GM10266 (cell line): Measurements from ENCODE around the gene KNDC1.

Source experiments
- DNase-seq: peaks from one replicate; pipeline ENCODE4 v3.0.0; 2012; ENCODE audit errors: extremely low spot score
- TF ChIP-seq, protein P1 (sequence below): IDR thresholded peaks from 2 replicates; pipeline ENCODE4 v1.5.1; 2012; ENCODE audit warnings: mild to moderate bottlenecking, low read depth; ENCODE audit not compliant: control insufficient read depth, insufficient read depth; ENCODE audit errors: missing control alignments

Gene KNDC1

DNA sequence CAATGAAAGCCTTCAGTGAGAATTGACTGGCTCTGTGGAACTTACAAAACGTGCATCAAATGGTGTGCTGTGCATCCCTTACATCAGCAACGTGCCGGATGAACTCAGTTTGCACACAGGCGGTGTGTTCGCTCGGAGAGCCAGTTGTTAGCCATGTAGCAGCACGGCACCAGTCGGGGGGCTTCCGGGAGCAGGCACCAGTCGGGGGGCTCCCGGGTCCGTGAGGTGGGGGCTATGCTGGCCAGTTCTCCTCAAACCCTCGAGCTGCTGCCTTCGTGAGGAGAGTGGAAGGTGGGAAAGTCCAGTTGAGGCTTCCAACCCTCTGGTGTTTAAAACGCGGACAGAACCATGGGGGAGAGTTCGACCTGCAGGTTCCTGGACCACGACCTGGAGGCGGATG is 35.1 kb downstream of the KNDC1 start:
- DNase-seq, result no peak
- TF ChIP-seq, protein P1, sequence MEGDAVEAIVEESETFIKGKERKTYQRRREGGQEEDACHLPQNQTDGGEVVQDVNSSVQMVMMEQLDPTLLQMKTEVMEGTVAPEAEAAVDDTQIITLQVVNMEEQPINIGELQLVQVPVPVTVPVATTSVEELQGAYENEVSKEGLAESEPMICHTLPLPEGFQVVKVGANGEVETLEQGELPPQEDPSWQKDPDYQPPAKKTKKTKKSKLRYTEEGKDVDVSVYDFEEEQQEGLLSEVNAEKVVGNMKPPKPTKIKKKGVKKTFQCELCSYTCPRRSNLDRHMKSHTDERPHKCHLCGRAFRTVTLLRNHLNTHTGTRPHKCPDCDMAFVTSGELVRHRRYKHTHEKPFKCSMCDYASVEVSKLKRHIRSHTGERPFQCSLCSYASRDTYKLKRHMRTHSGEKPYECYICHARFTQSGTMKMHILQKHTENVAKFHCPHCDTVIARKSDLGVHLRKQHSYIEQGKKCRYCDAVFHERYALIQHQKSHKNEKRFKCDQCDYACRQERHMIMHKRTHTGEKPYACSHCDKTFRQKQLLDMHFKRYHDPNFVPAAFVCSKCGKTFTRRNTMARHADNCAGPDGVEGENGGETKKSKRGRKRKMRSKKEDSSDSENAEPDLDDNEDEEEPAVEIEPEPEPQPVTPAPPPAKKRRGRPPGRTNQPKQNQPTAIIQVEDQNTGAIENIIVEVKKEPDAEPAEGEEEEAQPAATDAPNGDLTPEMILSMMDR, result no peak

DNA sequence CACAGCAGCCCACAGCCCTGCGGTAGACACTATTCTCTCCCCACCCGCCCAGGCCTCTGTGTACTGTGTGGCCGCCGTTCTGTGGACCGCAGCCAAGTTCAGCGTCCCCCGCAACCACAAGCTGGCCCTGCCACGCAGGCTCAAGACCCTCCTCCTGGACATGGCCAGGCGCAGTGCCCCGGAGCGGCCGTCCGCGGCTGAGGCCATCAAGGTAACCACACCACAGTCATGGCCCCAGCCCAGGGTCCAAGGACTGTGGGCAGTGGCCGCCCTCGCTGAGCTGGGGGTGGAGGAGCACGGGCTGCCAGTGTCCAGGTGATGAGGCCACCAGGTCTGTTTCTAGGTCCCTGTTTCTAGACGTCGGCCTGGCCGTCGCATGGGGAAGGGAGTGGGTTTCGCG is 35.6 kb downstream of the KNDC1 start:
- DNase-seq, result no peak
- TF ChIP-seq, protein P1, result no peak

DNA sequence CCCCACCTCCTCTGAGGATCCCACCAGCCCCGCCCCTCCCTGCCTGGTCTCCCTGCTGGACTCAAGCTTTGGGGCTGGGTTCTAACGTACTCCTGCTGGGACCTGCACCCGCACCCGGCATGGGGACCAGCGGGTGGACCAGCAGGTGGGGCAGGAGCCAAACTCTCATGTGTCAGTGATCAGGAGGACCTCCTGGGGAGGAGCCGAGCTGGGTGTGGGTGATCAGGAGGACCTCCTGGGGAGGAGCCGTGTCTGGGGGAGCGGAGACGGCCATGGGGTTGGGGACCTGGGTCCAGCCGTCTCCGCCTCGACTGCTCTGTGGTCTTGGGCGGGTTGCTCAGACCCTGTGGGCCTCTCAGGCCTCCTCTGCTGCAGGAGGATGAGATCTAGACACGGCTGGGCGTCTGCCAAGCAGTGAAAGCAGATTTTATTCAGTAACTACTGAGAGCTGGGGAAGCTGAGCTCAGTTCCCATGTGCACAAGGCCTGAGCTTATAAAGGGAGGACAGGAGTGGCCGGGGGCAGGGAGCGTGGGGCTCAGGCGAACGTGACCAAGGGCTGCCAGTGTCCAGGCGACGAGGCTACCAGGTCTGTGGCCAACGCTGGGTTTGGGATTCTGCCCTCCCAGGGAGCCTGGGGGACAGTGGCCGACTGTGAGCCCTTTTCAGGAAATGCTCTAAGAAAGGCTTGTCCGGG is 36.3 kb downstream of the KNDC1 start:
- no peak for DNase-seq
- TF ChIP-seq, protein P1, result no peak

DNA sequence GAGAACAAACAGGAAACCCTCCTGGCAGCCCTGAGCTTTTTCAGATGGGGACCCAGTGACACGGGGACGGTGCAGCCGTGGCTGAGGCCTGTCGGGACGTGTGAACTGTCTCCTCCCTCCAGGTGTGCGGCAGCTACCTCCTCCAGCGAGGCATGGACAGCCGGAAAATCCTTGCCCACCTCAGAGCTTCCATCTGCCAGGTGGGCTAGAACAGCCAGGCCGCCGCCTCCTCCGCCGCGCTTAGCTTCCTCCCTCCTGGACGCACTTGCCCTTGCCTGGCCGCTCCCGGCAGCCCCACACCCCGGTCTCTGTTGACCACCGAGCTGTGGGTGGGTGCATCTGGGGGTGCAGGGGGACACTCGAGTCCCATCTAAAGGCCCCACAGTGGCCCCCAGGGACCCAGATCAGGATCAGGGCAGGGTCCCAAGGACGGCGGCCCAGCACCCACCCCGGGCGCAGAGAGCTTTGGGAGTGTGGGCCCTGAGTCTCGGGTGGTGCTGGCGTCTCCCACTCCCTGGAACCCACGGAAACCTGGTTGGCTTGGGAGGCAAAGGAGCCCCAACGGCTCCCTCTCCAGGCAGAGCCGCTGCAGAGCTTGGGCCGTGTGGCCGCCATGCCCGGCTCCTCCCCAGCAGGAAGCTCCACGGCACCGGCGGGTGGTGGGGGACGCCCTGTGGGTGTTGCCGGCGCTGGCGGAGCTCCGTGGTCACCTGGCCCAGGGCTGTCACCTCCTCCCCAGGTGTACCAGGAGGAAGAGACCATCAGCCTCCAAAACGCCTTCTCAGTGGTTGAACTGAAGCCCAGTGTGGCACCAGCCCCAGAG is 37.1 kb downstream of the KNDC1 start:
- no peak for DNase-seq
- TF ChIP-seq, protein P1, result no peak

DNA sequence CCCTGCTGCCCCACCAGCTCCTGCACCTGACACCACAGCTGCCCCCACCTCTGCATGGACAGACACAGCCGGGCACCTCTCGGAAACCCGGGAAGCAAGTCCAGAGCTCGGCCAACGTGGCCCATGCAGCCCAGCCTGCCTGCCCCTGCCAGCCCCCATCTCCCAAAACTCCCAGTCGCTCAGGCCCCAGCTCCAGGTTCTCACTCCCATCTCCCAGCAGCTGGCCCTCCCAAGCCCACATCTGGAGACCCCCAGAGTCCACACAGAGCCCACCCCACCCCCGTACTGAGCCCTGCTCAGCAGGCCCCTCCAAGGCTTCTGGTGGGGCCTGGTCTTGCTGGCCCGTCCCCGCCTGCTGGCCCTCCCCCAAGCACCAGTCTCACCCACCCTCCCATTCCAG is 37.8 kb downstream of the KNDC1 start:
- no peak for DNase-seq
- TF ChIP-seq, protein P1, result no peak

DNA sequence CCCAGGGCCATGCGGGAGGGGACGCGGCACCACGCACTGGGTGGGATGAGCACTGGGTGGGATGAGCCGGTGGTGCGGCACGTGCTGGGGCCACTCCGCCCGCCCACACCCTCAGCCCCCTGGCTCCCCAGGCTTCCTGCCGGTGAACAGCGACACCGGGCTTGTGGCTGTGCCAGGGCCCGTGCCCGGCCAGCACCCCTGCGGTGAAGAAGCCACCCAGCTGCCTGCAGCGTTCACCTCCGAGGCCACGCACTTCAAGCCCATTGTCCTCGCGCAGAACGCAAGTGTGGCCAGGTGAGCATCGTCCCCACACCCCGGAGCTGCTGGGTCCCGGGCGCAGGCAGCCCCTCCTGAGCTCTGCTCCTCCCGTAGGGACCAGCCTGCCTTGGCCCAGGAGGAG is 38.2 kb downstream of the KNDC1 start:
- TF ChIP-seq, protein P1, result no peak
- DNase-seq, result no peak

DNA sequence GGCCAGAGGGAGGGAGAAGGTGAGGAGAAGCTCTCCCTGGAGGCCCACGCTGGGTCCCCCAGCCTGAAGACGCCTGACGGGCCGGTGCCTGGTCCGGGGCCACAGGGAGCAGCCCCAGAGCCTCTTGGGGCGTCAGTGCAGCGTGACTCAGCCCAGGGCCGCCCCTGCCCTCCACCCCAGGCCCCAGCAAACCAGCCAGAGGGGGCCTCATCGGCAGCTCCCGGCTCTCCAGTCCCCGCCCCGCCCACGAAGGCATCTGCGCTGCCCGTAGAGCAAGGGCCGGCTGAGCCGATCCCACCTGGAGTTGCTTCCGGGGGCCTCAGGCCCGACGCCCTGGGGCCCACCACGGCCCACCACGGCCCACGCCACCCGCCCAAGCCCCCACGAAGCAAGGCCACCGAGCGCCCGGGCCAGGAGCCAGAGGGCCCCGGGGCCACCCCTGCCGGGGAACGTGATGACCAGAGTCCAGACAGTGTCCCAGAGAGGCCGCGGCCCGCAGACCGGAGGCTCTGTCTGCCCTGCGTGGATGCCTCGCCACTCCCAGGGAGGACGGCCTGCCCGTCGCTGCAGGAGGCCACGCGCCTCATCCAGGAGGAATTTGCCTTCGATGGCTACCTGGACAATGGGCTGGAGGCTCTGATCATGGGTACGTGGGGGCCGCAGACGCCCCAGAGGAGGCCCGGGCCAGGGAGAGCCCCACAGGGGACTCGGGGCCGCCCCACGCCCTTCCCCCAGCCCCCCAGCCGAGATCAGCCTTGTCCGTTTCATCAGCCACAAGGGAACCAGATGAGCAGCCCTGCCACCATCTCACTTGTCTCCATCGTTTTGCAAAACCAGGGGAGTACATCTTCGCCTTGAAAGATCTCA is 38.8 kb downstream of the KNDC1 start:
- DNase-seq, result no peak
- TF ChIP-seq, protein P1, result no peak
